Activated B cell treated with CpG ODN at 0.5 μM for 24 hours (primary cell): Measurements from ENCODE around the gene ADGRG6. TPM values are rescaled to one million over a fixed set of nuclear protein-coding genes. Genes with fewer than 3 reads are reported as not detected.

ENCODE experiments used
- ATAC-seq: fragments of 200-7000 bp; cut with Tn5 transposase; one replicate; pipeline ENCODE4 v1.10.0; 2021; ENCODE audit warnings: low read depth, mild to moderate bottlenecking, moderate library complexity
- CTCF ChIA-PET: fragments of 350-600 bp; sonication (Branson Sonifier 250); formaldehyde crosslinking; loops from one replicate; lab custom pipeline; 2021; ENCODE audit warnings: antibody characterized with exemption; lab: Charles Lee
- POLR2A ChIA-PET: fragments of 350-600 bp; sonication (Branson Sonifier 250); formaldehyde crosslinking; loops from one replicate; lab custom pipeline; 2021; ENCODE audit warnings: antibody characterized with exemption; lab: Charles Lee
- DNase-seq: peaks from one replicate; pipeline ENCODE4 v3.0.0; 2022
- H3K27ac Mint-ChIP-seq: one replicate; pipeline ENCODE4 v1.8.0; 2020; ENCODE audit warnings: mixed read lengths
- H3K27me3 Mint-ChIP-seq: one replicate; pipeline ENCODE4 v1.8.0; 2021; ENCODE audit warnings: mixed read lengths
- H3K36me3 Mint-ChIP-seq: one replicate; pipeline ENCODE4 v1.8.0; 2021; ENCODE audit warnings: low read depth, mixed read lengths
- H3K4me1 Mint-ChIP-seq: one replicate; pipeline ENCODE4 v1.8.0; 2021; ENCODE audit warnings: mixed read lengths
- H3K4me3 Mint-ChIP-seq: one replicate; pipeline ENCODE4 v1.8.0; 2020; ENCODE audit warnings: mild to moderate bottlenecking, mixed read lengths
- H3K9me3 Mint-ChIP-seq: one replicate; pipeline ENCODE4 v1.8.0; 2020; ENCODE audit warnings: mixed read lengths
- intact Hi-C: fragments of 100-400 bp; cut with micrococcal nuclease; formaldehyde crosslinking; loops from one replicate; pipeline ENCODE4 v1.15.1; 2024
- total RNA-seq: library from RNA; stranded (reverse); gene quantifications from 2 replicates; pipeline ENCODE4 v1.2.3, GENCODE V29; 2022
- TF ChIP-seq, protein P1 (sequence below): fragments of 200-600 bp; IDR thresholded peaks from one replicate; pipeline ENCODE4 v1.8.0; 2022; ENCODE audit warnings: antibody characterized with exemption, mild to moderate bottlenecking

Gene ADGRG6
- total RNA-seq, 1 donor from 2014 or later, result not detected

- Mint-ChIP-seq H3K27me3 (no peaks in the 10 kb centered on the region), H3K4me3 (no peak overlapping the region), H3K9me3 (no peaks in the 10 kb centered on the region), H3K4me1 (no peaks in the 10 kb centered on the region), H3K36me3 (no peaks in the 10 kb centered on the region), H3K27ac (no peak overlapping the region)
- TF ChIP-seq, protein P1, sequence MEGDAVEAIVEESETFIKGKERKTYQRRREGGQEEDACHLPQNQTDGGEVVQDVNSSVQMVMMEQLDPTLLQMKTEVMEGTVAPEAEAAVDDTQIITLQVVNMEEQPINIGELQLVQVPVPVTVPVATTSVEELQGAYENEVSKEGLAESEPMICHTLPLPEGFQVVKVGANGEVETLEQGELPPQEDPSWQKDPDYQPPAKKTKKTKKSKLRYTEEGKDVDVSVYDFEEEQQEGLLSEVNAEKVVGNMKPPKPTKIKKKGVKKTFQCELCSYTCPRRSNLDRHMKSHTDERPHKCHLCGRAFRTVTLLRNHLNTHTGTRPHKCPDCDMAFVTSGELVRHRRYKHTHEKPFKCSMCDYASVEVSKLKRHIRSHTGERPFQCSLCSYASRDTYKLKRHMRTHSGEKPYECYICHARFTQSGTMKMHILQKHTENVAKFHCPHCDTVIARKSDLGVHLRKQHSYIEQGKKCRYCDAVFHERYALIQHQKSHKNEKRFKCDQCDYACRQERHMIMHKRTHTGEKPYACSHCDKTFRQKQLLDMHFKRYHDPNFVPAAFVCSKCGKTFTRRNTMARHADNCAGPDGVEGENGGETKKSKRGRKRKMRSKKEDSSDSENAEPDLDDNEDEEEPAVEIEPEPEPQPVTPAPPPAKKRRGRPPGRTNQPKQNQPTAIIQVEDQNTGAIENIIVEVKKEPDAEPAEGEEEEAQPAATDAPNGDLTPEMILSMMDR, result no peak
- ChIA-PET POLR2A (no interaction called here), CTCF (no interaction called here)
- ATAC-seq (no peak), DNase-seq (no peak)
- intact Hi-C loops, result no loop called here
These were observed 131.6 kb downstream of the ADGRG6 start for GRCh38 chr6:142433419-142433818.

- Mint-ChIP-seq H3K4me3 (no peak overlapping the region), H3K36me3 (no peaks in the 10 kb centered on the region), H3K27ac (no peak overlapping the region), H3K9me3 (no peaks in the 10 kb centered on the region), H3K27me3 (peaks cover 1% of the 10 kb centered on the region), H3K4me1 (no peaks in the 10 kb centered on the region)
- intact Hi-C loops, result no loop called here
- TF ChIP-seq, protein P1, result no peak
- ATAC-seq, result no peak
- DNase-seq, result no peak
- POLR2A ChIA-PET, result no interaction called here
- CTCF ChIA-PET, result no interaction called here
These were observed 137.1 kb downstream of the ADGRG6 start for GRCh38 chr6:142438898-142439297.

- POLR2A ChIA-PET, result no interaction called here
- no peak for ATAC-seq
- CTCF ChIA-PET, result no interaction called here
These were observed 138.9 kb downstream of the ADGRG6 start for GRCh38 chr6:142440600-142441293.

GRCh38 chr6:142441716-142442115 is 139.9 kb downstream of the ADGRG6 start:
- Mint-ChIP-seq H3K27ac (no peak overlapping the region), H3K36me3 (no peaks in the 10 kb centered on the region), H3K4me1 (no peaks in the 10 kb centered on the region), H3K4me3 (no peak overlapping the region), H3K9me3 (no peaks in the 10 kb centered on the region), H3K27me3 (peaks cover 1% of the 10 kb centered on the region)
- intact Hi-C loops, result no loop called here
- no peak for ATAC-seq
- no peak for DNase-seq
- CTCF ChIA-PET, result no interaction called here
- TF ChIP-seq, protein P1, result no peak
- POLR2A ChIA-PET, result no interaction called here

More at GRCh38 chr6:142440600-142441293, 138.9 kb downstream of the ADGRG6 start:
- Mint-ChIP-seq H3K36me3 (no peaks in the 10 kb centered on the region), H3K9me3 (no peaks in the 10 kb centered on the region), H3K4me3 (no peak overlapping the region), H3K27ac (no peak overlapping the region), H3K4me1 (no peaks in the 10 kb centered on the region), H3K27me3 (peaks cover 1% of the 10 kb centered on the region)
- TF ChIP-seq, protein P1, result no peak
- intact Hi-C loops, result no loop called here
- no peak for DNase-seq

DNA sequence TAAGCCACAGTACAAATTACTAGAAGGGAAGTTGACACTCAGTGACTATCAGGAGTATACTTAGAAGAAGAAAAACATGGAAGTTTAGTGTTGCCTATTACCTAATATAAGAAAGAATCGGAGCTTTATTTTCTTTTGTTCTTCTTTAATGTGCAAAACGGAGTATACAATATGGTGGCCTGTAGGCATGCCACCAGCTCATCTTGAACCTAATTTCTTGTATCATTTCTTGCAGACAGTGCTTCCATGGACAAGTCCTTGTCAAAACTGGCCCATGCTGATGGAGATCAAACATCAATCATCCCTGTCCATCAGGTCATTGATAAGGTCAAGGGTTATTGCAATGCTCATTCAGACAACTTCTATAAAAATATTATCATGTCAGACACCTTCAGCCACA is 141.3 kb downstream of the ADGRG6 start:
- POLR2A ChIA-PET, result no interaction called here
- intact Hi-C loops, result no loop called here

More for the DNA sequence above, 141.3 kb downstream of the ADGRG6 start:
- no peak overlapping the region for H3K4me3 Mint-ChIP-seq
- no peaks in the 10 kb centered on the region for H3K4me1 Mint-ChIP-seq
- TF ChIP-seq, protein P1, result no peak
- H3K27me3 Mint-ChIP-seq, result peaks cover 4% of the 10 kb centered on the region
- no peak overlapping the region for H3K27ac Mint-ChIP-seq
- no peaks in the 10 kb centered on the region for H3K9me3 Mint-ChIP-seq
- DNase-seq (no peak), ATAC-seq (no peak)
- CTCF ChIA-PET, result no interaction called here
- no peaks in the 10 kb centered on the region for H3K36me3 Mint-ChIP-seq
